ENCODE data around the gene FBXW7. TPM values are rescaled to one million over a fixed set of nuclear protein-coding genes. Genes with fewer than 3 reads are reported as not detected.
"Not testable (repeated sequence)": the region's sequence is repeated elsewhere in the genome, so short reads cannot be mapped to it uniquely, and the experiment has no call there.

Gene FBXW7
- total RNA-seq, 4 donors from 2014 or later, result 11.6 to 125 (median 49.5) TPM

DNA sequence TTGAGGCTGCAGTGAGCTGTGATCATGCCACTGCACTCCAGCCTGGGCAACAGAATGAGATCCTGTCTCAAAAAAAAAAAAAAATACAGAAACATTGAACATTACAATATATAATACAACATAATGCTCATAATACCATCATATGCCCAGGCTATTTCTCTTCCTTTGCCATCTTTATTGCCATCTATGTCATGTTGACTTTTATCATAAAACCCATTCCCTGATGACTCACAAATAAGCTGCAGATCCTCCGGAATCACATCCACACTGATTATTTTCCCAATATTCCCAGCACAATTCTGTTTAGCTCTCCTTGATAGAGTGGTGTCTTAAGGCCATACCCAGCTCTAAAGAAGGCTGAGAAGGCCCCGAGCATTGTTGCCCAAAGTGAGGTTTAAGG, 9.2 kb upstream of the FBXW7 start:
- DNase-seq, result no peak
- TF ChIP-seq EP300 (IDR thresholded peaks at IDR 0.05; ENCODE audit: low read depth), result no peak
- TF ChIP-seq, protein P1, sequence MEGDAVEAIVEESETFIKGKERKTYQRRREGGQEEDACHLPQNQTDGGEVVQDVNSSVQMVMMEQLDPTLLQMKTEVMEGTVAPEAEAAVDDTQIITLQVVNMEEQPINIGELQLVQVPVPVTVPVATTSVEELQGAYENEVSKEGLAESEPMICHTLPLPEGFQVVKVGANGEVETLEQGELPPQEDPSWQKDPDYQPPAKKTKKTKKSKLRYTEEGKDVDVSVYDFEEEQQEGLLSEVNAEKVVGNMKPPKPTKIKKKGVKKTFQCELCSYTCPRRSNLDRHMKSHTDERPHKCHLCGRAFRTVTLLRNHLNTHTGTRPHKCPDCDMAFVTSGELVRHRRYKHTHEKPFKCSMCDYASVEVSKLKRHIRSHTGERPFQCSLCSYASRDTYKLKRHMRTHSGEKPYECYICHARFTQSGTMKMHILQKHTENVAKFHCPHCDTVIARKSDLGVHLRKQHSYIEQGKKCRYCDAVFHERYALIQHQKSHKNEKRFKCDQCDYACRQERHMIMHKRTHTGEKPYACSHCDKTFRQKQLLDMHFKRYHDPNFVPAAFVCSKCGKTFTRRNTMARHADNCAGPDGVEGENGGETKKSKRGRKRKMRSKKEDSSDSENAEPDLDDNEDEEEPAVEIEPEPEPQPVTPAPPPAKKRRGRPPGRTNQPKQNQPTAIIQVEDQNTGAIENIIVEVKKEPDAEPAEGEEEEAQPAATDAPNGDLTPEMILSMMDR (IDR thresholded peaks at IDR 0.05), result no peak
- TF ChIP-seq POLR2A (IDR thresholded peaks at IDR 0.05), result no peak
- no peak for TF ChIP-seq POLR2AphosphoS5 (IDR thresholded peaks at IDR 0.05)
- no peaks in the 10 kb centered on the region for H3K36me3 ChIP-seq
- H3K4me1 ChIP-seq, result no peaks in the 10 kb centered on the region
- intact Hi-C loops (cut with DNase I; ENCODE audit: low total_unique reads), result loop anchor here (5.0 kb wide), 1 partner anchor 122 kb away; no protein-coding TSS in a partner anchor
- H3K27ac ChIP-seq, result no peak overlapping the region
- H3K27me3 ChIP-seq, result no peaks in the 10 kb centered on the region
- 71 to 73% methylated on average over 2 of the region's 2 CpGs for WGBS, 2 donors (ENCODE audit: low coverage in 1 of 2)
- no peak overlapping the region for H3K4me3 ChIP-seq
- no peaks in the 10 kb centered on the region for H3K9me3 ChIP-seq
- in situ Hi-C loops (cut with MboI; ENCODE audit: low pct_ligation_motif_present in 1 of 4, low pct_unique_long_range_greater_than_20kb in 1 of 4, low sequenced_read_pairs in 3 of 4), result no loop called here

DNA sequence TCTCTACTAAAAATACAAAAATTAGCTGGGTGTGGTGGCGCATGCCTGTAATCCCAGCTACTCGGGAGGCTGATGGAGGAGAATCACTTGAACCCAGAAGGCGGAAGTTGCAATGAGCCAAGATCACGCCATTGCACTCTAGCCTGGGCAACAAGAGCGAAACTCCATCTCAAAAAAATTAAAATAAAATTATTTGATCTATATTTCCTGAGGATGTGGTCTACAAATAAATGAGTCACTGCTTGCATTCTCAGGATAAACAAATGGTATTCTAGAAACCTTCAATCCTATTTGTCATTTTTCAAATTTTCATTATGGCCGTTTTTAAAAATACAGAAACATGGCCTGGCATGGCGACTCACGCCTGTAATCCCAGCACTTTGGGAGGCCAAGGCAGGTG, 8.6 kb upstream of the FBXW7 start:
- H3K4me3 ChIP-seq; H3K9me3 ChIP-seq; in situ Hi-C loops (cut with MboI; ENCODE audit: low pct_ligation_motif_present in 1 of 4, low pct_unique_long_range_greater_than_20kb in 1 of 4, low sequenced_read_pairs in 3 of 4); H3K4me1 ChIP-seq; intact Hi-C loops (cut with DNase I; ENCODE audit: low total_unique reads); DNase-seq; H3K27me3 ChIP-seq; H3K36me3 ChIP-seq; H3K27ac ChIP-seq: not testable (repeated sequence)
- 96% methylated on average over 8 of the region's 8 CpGs for WGBS, 2 donors (ENCODE audit: low coverage in 1 of 2)

DNA sequence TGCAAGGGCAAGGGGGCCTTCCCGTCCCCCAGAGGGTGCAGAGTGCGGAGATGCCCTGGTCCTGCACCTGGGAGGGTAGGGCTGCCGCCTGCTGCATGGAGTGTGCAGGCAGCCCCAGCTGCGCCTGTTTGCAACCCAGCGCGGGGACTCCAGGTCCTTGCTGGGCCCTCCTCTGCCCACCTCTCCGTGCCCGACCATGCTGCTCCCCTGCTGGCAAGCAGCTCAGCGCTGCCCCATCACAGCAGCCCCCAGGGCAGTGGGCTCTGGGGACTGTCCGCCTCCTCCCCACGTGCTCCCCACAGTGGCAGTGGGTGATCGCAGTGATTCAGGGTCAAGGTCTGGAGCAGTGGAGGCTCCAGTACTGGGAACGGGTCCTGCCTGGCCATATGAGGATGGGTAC, 5.0 kb upstream of the FBXW7 start:
- Histone ChIP-seq H3K9me3 (no peaks in the 10 kb centered on the region), H3K27ac (no peak overlapping the region), H3K4me3 (no peak overlapping the region), H3K36me3 (no peaks in the 10 kb centered on the region), H3K4me1 (peaks cover 6 to 18% (median 10%) of the 10 kb centered on the region in 4 donors), H3K27me3 (no peaks in the 10 kb centered on the region)
- TF ChIP-seq POLR2A (IDR thresholded peaks at IDR 0.05) (no peak), EP300 (IDR thresholded peaks at IDR 0.05; ENCODE audit: low read depth) (no peak), POLR2AphosphoS5 (IDR thresholded peaks at IDR 0.05) (no peak)
- TF ChIP-seq, protein P1 (IDR thresholded peaks at IDR 0.05), result no peak
- 95% methylated on average over 11 of the region's 13 CpGs; no CpG with 5 or more reads in 1 of the 2 donors for WGBS, 2 donors (ENCODE audit: low coverage in 1 of 2)
- intact Hi-C loops (cut with DNase I; ENCODE audit: low total_unique reads), result no loop called here
- in situ Hi-C loops (cut with MboI; ENCODE audit: low pct_ligation_motif_present in 1 of 4, low pct_unique_long_range_greater_than_20kb in 1 of 4, low sequenced_read_pairs in 3 of 4), result no loop called here
- no peak for DNase-seq

DNA sequence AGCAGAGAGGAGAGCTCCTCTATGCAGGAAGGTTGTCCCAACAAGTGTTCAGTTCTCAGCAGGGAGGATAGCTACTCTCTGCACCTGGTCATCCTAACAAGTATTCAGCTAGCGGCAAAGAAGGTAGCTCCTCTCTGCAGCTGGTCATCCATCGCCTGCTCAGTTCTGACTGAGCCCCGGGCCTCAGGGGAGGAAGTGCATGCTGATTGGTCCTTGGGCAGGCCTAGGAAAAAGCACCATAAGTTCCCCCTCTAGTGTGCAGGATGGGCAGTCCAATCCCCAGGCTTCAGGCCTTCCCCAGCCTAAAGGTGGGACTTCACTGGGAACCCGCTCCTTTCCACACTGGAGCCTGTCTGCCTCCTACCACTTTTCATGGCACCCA, 4.4 kb upstream of the FBXW7 start:
- Histone ChIP-seq H3K36me3 (no peaks in the 10 kb centered on the region), H3K4me1 (peaks cover 6 to 18% (median 10%) of the 10 kb centered on the region in 4 donors), H3K27me3 (no peaks in the 10 kb centered on the region), H3K9me3 (no peaks in the 10 kb centered on the region), H3K27ac (no peak overlapping the region), H3K4me3 (no peak overlapping the region)
- TF ChIP-seq POLR2AphosphoS5 (IDR thresholded peaks at IDR 0.05), result no peak
- no peak for TF ChIP-seq EP300 (IDR thresholded peaks at IDR 0.05; ENCODE audit: low read depth)
- no peak for TF ChIP-seq POLR2A (IDR thresholded peaks at IDR 0.05)
- TF ChIP-seq, protein P1 (IDR thresholded peaks at IDR 0.05), result no peak
- no peak for DNase-seq
- WGBS, 2 donors (ENCODE audit: low coverage in 1 of 2), result 72 to 100% methylated on average over 3 to 4 of the region's 4 CpGs
- in situ Hi-C loops (cut with MboI; ENCODE audit: low pct_ligation_motif_present in 1 of 4, low pct_unique_long_range_greater_than_20kb in 1 of 4, low sequenced_read_pairs in 3 of 4) (no loop called here), intact Hi-C loops (cut with DNase I; ENCODE audit: low total_unique reads) (no loop called here)

Measured in transverse colon (tissue), 4 donors.